ENCODE data around the gene KLHL7. TPM values are rescaled to one million over a fixed set of nuclear protein-coding genes. Genes with fewer than 3 reads are reported as not detected.

The KLHL7 gene
- total RNA-seq: 10 to 100 TPM; 13.9 to 19.1 (median 14.5) TPM
- total RNA-seq (2013): 30.3 TPM

GRCh38 chr7:23105644-23106056 is at the start of gene KLHL7:
Gene KLHL7, plus strand, starts transcription at chr7:23105785. Its CDS starts 242 bp downstream, at chr7:23106027.
- WGBS (ENCODE audit: insufficient coverage): under 1% methylated on average over 40 of the region's 40 CpGs
- intact Hi-C loops (cut with micrococcal nuclease): loop anchor here (1.0 kb wide), 2 partner anchors 76 to 91 kb away; partner anchors contain the start of gene HYCC1
- TF ChIP-seq CTCF (IDR thresholded peaks at IDR 0.05): no peak
- H3K27me3 Mint-ChIP-seq (ENCODE audit: low read depth in 2 of 2): no peaks in the 10 kb centered on the region
- H3K27ac Mint-ChIP-seq: peak within 1 kb of the TSS; percentile 97 to 98
- Histone ChIP-seq H3K27me3 (ENCODE audit: control insufficient read depth, insufficient read depth, low read length) (no peaks in the 10 kb centered on the region), H3K9me3 (ENCODE audit: control insufficient read depth, insufficient read depth, low read length) (no peaks in the 10 kb centered on the region), H3K27ac (ENCODE audit: low read length) (peak within 1 kb of the TSS; percentile 87), H3K4me1 (ENCODE audit: control insufficient read depth, insufficient read depth, low read length) (peaks cover 10% of the 10 kb centered on the region), H3K4me3 (ENCODE audit: low read length) (peak within 1 kb of the TSS; percentile 72), H3K36me3 (ENCODE audit: control insufficient read depth, insufficient read depth, low read length) (no peaks in the 10 kb centered on the region)
- peaks cover 39 to 42% of the 10 kb centered on the region in 2 donors for H3K4me1 Mint-ChIP-seq
- peak within 1 kb of the TSS; percentile 97 for H3K4me3 Mint-ChIP-seq
- H3K36me3 Mint-ChIP-seq: no peaks in the 10 kb centered on the region
- DNase-seq (peak; percentile 97), ATAC-seq (peak; percentile 95 to 99 (median 96))
- no peaks in the 10 kb centered on the region for H3K9me3 Mint-ChIP-seq

GRCh38 chr7:23058408-23059096 is 47.0 kb upstream of the KLHL7 start:
- intact Hi-C loops (cut with micrococcal nuclease): loop anchor here (5.0 kb wide), 1 partner anchor 946 kb away; no protein-coding TSS in a partner anchor
- no peaks in the 10 kb centered on the region for H3K4me1 ChIP-seq (ENCODE audit: control insufficient read depth, insufficient read depth, low read length)
- WGBS (ENCODE audit: insufficient coverage): 91% methylated on average over 6 of the region's 6 CpGs
- H3K27me3 ChIP-seq (ENCODE audit: control insufficient read depth, insufficient read depth, low read length): no peaks in the 10 kb centered on the region
- DNase-seq (no peak), ATAC-seq (peak in 1 of 3 donors; percentile 56)
- no peak overlapping the region for H3K4me3 ChIP-seq (ENCODE audit: low read length)
- H3K27me3 Mint-ChIP-seq (ENCODE audit: low read depth in 2 of 2): peaks cover 7 to 12% of the 10 kb centered on the region in 2 donors
- TF ChIP-seq CTCF (IDR thresholded peaks at IDR 0.05): no peak
- no peaks in the 10 kb centered on the region for H3K9me3 ChIP-seq (ENCODE audit: control insufficient read depth, insufficient read depth, low read length)
- no peaks in the 10 kb centered on the region for H3K36me3 Mint-ChIP-seq
- H3K4me3 Mint-ChIP-seq: no peak overlapping the region
- no peak overlapping the region for H3K27ac ChIP-seq (ENCODE audit: low read length)
- H3K36me3 ChIP-seq (ENCODE audit: control insufficient read depth, insufficient read depth, low read length): no peaks in the 10 kb centered on the region
- no peaks in the 10 kb centered on the region for H3K4me1 Mint-ChIP-seq
- no peak overlapping the region for H3K27ac Mint-ChIP-seq
- H3K9me3 Mint-ChIP-seq: no peaks in the 10 kb centered on the region

- Mint-ChIP-seq H3K27ac (no peak overlapping the region), H3K4me1 (no peaks in the 10 kb centered on the region), H3K9me3 (no peaks in the 10 kb centered on the region), H3K36me3 (no peaks in the 10 kb centered on the region), H3K27me3 (ENCODE audit: low read depth in 2 of 2) (peaks cover 12 to 19% of the 10 kb centered on the region in 2 donors), H3K4me3 (no peak overlapping the region)
- Histone ChIP-seq H3K4me3 (ENCODE audit: low read length) (no peak overlapping the region), H3K27me3 (ENCODE audit: control insufficient read depth, insufficient read depth, low read length) (no peaks in the 10 kb centered on the region), H3K36me3 (ENCODE audit: control insufficient read depth, insufficient read depth, low read length) (no peaks in the 10 kb centered on the region), H3K27ac (ENCODE audit: low read length) (no peak overlapping the region), H3K4me1 (ENCODE audit: control insufficient read depth, insufficient read depth, low read length) (no peaks in the 10 kb centered on the region), H3K9me3 (ENCODE audit: control insufficient read depth, insufficient read depth, low read length) (no peaks in the 10 kb centered on the region)
- intact Hi-C loops (cut with micrococcal nuclease): no loop called here
- TF ChIP-seq CTCF (IDR thresholded peaks at IDR 0.05): no peak
- no peak for ATAC-seq
- DNase-seq: no peak
- WGBS (ENCODE audit: insufficient coverage): 91% methylated on average over 5 of the region's 6 CpGs
Measured at GRCh38 chr7:23061327-23061726, 44.3 kb upstream of the KLHL7 start.
